HepG2 (cell line): ENCODE results near the gene ATPAF1. TPM values are rescaled to one million over a fixed set of nuclear protein-coding genes. Genes with fewer than 3 reads are reported as not detected.

Experiments used
- AGO1 ChIP-seq: fragments of 200-400 bp; formaldehyde crosslinking; IDR thresholded peaks from 2 replicates; pipeline ENCODE4 v1.6.1; 2017; ENCODE audit warnings: mild to moderate bottlenecking, low read depth, low read length, moderate library complexity; ENCODE audit not compliant: poor library complexity, severe bottlenecking
- AHR ChIP-seq: IDR thresholded peaks from 2 replicates; pipeline ENCODE4 v1.6.1; 2018; ENCODE audit warnings: missing genetic modification reagents, missing compliant biosample characterization
- ARNT2 ChIP-seq: sonication (generic); formaldehyde crosslinking; IDR thresholded peaks from 2 replicates; pipeline ENCODE4 v1.8.0; 2022; ENCODE audit warnings: mild to moderate bottlenecking, low read depth, missing genetic modification reagents, moderate library complexity
- CBX5 ChIP-seq: sonication (generic); formaldehyde crosslinking; IDR thresholded peaks from 2 replicates; pipeline ENCODE4 v1.4.0; 2020; ENCODE audit warnings: missing genetic modification reagents, borderline replicate concordance
- FOXC1 ChIP-seq: sonication (generic); formaldehyde crosslinking; IDR thresholded peaks from 2 replicates; pipeline ENCODE4 v1.8.0; 2022; ENCODE audit warnings: mild to moderate bottlenecking, missing genetic modification reagents, borderline replicate concordance
- GLI4 ChIP-seq: sonication (generic); formaldehyde crosslinking; IDR thresholded peaks from 2 replicates; pipeline ENCODE4 v1.5.1; 2020; ENCODE audit warnings: missing genetic modification reagents, mild to moderate bottlenecking, moderate library complexity, borderline replicate concordance
- IRF9 ChIP-seq: sonication (generic); formaldehyde crosslinking; IDR thresholded peaks from 2 replicates; pipeline ENCODE4 v1.8.0; 2022; ENCODE audit warnings: missing genetic modification reagents, mild to moderate bottlenecking, borderline replicate concordance
- KDM5B ChIP-seq: sonication (generic); formaldehyde crosslinking; IDR thresholded peaks from 2 replicates; pipeline ENCODE4 v1.4.0; 2020; ENCODE audit warnings: missing genetic modification reagents, mild to moderate bottlenecking, borderline replicate concordance
- LRRFIP1 ChIP-seq: sonication (generic); formaldehyde crosslinking; conservative IDR thresholded peaks from 2 replicates; pipeline ENCODE4 v1.4.0; 2020; ENCODE audit warnings: missing genetic modification reagents
- MBD4 ChIP-seq: IDR thresholded peaks from 2 replicates; pipeline ENCODE4 v1.6.1; 2012; ENCODE audit warnings: low read length, inconsistent platforms, borderline replicate concordance
- MXI1 ChIP-seq: IDR thresholded peaks from 3 replicates; pipeline ENCODE4 v1.6.1; 2012; ENCODE audit warnings: low read depth, low read length, inconsistent platforms, borderline replicate concordance
- PRDM4 ChIP-seq: sonication (generic); formaldehyde crosslinking; IDR thresholded peaks from 2 replicates; pipeline ENCODE4 v1.9.0; 2021; ENCODE audit warnings: missing genetic modification reagents, borderline replicate concordance
- TRIM24 ChIP-seq: sonication (generic); formaldehyde crosslinking; IDR thresholded peaks from 2 replicates; pipeline ENCODE4 v1.8.0; 2022; ENCODE audit warnings: mild to moderate bottlenecking, missing genetic modification reagents
- ZFY ChIP-seq: sonication (generic); formaldehyde crosslinking; IDR thresholded peaks from 2 replicates; pipeline ENCODE4 v1.4.0; 2020; ENCODE audit warnings: missing genetic modification reagents
- ZNF629 ChIP-seq: sonication (generic); formaldehyde crosslinking; conservative IDR thresholded peaks from 2 replicates; pipeline ENCODE4 v1.5.0; 2020; ENCODE audit warnings: missing genetic modification reagents
- ZNF703 ChIP-seq: sonication (generic); formaldehyde crosslinking; IDR thresholded peaks from 2 replicates; pipeline ENCODE4 v1.5.1; 2020; ENCODE audit warnings: missing genetic modification reagents, mild to moderate bottlenecking, moderate library complexity, borderline replicate concordance
- ZNF737 ChIP-seq: sonication (generic); formaldehyde crosslinking; IDR thresholded peaks from 2 replicates; pipeline ENCODE4 v1.5.0; 2020; ENCODE audit warnings: missing genetic modification reagents, mild to moderate bottlenecking, borderline replicate concordance
- polyA plus RNA-seq, 8 experiments: library from polyadenylated mRNA; depleted of rRNA in 3 of 8; stranded (reverse) in 7 of 8; unstranded in 1 of 8; fragments of >200 nt; fragmentation: Illumina TruSeq in 4 of 8; extraction: Trizol in 4 of 8; gene quantifications; 2 replicates each; pipeline versions ENCODE4 v1.2.1 to v1.2.3, GENCODE V29; 2011 to 2016; ENCODE audit warnings: low read depth in 4 of 8, missing spikeins in 1 of 8, mixed read lengths in 1 of 8; ENCODE audit not compliant: insufficient read depth in 1 of 8
- total RNA-seq, 5 experiments: library from RNA; depleted of rRNA; stranded (reverse); fragments of >200 nt; fragmentation: Illumina TruSeq; extraction: Trizol; gene quantifications; 2 replicates each; pipeline ENCODE4 v1.2.3, GENCODE V29; 2016; ENCODE audit warnings: low read depth in 1 of 5
- TF ChIP-seq, protein P1 (sequence below): sonication (generic); formaldehyde crosslinking; IDR thresholded peaks from 2 replicates; pipeline ENCODE4 v1.8.0; 2022; ENCODE audit warnings: missing genetic modification reagents, low read depth, mild to moderate bottlenecking, borderline replicate concordance

The ATPAF1 gene
- total and polyA plus RNA-seq, 2 of the 13 experiments (the other 11 are each of a cell fraction or from before 2014, with no cell fraction given), result 66.6 to 76.7 TPM

DNA sequence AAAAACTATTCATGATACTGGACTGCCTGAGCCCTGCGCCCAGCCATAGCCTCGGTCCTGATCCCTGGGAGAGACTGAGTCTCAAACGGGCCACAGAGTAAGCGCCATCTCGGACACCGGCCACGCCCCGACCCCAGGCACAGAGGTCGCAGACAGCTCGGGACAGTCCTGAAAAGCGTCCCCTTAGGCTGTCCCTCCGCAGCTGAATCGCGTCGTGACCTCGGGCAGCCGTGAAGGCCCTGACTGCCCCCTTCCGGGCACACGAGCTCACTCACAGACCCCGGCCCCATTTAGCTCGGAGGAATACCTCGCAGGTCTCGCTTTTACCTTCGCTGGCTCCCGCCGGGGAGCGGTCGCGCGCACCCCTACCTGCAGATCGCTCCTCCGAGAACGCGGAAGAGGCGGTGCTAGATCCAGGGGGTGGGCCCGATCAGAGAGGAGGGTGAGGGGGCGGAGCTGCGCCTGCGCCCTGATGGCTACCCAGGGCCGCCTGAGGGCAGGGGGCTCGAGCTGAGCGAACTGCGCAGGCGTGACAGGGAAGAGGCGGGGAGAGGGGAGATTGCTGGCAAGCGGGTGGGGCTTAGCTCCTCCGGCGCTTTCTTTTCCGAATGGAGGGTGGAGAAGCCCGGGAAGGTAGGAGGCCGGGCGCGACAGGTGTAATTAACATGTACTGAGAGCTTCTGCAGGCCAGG, 64.2 kb downstream of the ATPAF1 start, which contains the start of gene MKNK1 (continued):
- TF ChIP-seq PRDM4 (CRISPR knock-in tag), result no peak; the same call in 1 of the 2 replicates
- TF ChIP-seq ZNF703, result no peak
- peak; percentile 75 for TF ChIP-seq ZFY (CRISPR knock-in tag)
- no peak for TF ChIP-seq TRIM24 (CRISPR knock-in tag)
- TF ChIP-seq AGO1, result peak; percentile 75
- TF ChIP-seq ZNF737, result 0 out of 2 replicates have a peak, but pooled peaks have one; percentile 57
- TF ChIP-seq AHR (CRISPR knock-in tag), result no peak
- TF ChIP-seq ARNT2 (CRISPR knock-in tag), result peak; percentile 63
- no peak for TF ChIP-seq ZNF629 (CRISPR knock-in tag)
- peak; percentile 81 for TF ChIP-seq KDM5B (CRISPR knock-in tag)
- TF ChIP-seq IRF9 (CRISPR knock-in tag), result peak; percentile 50; the same call in 1 of the 2 replicates
- peak; percentile 67; the same call in 1 of the 3 replicates for TF ChIP-seq MXI1
- peak; percentile 69; the same call in 1 of the 2 replicates for TF ChIP-seq GLI4 (CRISPR knock-in tag)
- TF ChIP-seq, protein P1, sequence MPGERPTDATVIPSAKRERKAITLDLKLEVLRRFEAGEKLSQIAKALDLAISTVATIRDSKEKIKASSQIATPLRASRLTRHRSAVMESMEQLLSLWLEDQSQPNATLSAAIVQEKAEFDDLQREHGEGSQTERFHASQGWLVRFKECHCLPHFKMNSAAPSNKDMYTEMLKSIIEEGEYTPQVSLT (CRISPR knock-in tag), result no peak
- TF ChIP-seq MBD4, result no peak
- peak; percentile 76; the same call in 1 of the 2 replicates for TF ChIP-seq FOXC1 (CRISPR knock-in tag)
- TF ChIP-seq CBX5 (CRISPR knock-in tag), result no peak; the same call in 1 of the 2 replicates
- no peak for TF ChIP-seq LRRFIP1 (CRISPR knock-in tag)
